B cell (primary cell): ENCODE results near the gene MYL6B. TPM values are rescaled to one million over a fixed set of nuclear protein-coding genes. Genes with fewer than 3 reads are reported as not detected.

ENCODE experiments used
- ATAC-seq: fragments of 200-7000 bp; cut with Tn5 transposase; one replicate; pipeline ENCODE4 v1.10.0; 2021; ENCODE audit warnings: low read depth, mild to moderate bottlenecking, moderate number of reproducible peaks, moderate library complexity
- CTCF ChIA-PET: fragments of 350-600 bp; sonication (Branson Sonifier 250); formaldehyde crosslinking; loops from one replicate; lab custom pipeline; 2021; ENCODE audit warnings: antibody characterized with exemption, inconsistent platforms; lab: Charles Lee
- POLR2A ChIA-PET: fragments of 350-600 bp; sonication (Branson Sonifier 250); formaldehyde crosslinking; loops from one replicate; lab custom pipeline; 2021; ENCODE audit warnings: antibody characterized with exemption; lab: Charles Lee
- DNase-seq: peaks from one replicate; pipeline ENCODE4 v3.0.0; 2013
- H2AFZ ChIP-seq: 2 replicates; pipeline ENCODE4 v1.6.1; 2012; ENCODE audit warnings: mild to moderate bottlenecking, low read depth, low read length; ENCODE audit not compliant: insufficient read depth, poor library complexity, severe bottlenecking
- H3K27ac ChIP-seq, 2 donors: 1 replicate in 1 of 2; 2 replicates in 1 of 2; pipeline ENCODE4 v1.5.1; 2012 to 2013; ENCODE audit warnings: low read length in 2 of 2, mild to moderate bottlenecking in 2 of 2, moderate library complexity in 1 of 2
- H3K27me3 ChIP-seq, 4 experiments: fragments of 200-600 bp in 1 of 4; sonication (generic) in 1 of 4; replicated peaks in 1 of 4; 1 replicate in 2 of 4; 2 replicates in 2 of 4; pipeline versions ENCODE4 v1.6.1 to v1.7.0; 2013 to 2016; ENCODE audit warnings: low read length in 3 of 4, mild to moderate bottlenecking in 2 of 4, mixed read lengths in 1 of 4, moderate library complexity in 1 of 4; ENCODE audit not compliant: insufficient read depth in 4 of 4, control insufficient read depth in 3 of 4; ENCODE audit errors: control extremely low read depth in 1 of 4
- H3K36me3 ChIP-seq, 2 experiments: replicated peaks in 1 of 2; 1 replicate in 1 of 2; 2 replicates in 1 of 2; pipeline versions ENCODE4 v1.6.1 to v1.7.1; 2013; ENCODE audit warnings: low read length in 1 of 2; ENCODE audit not compliant: insufficient read depth in 2 of 2, control insufficient read depth in 1 of 2; ENCODE audit errors: control extremely low read depth in 1 of 2, extremely low read depth in 1 of 2
- H3K4me1 ChIP-seq, 2 donors: fragments of 200-600 bp in 1 of 2; sonication (generic) in 1 of 2; 1 replicate in 1 of 2; 2 replicates in 1 of 2; pipeline versions ENCODE4 v1.5.1 to v1.6.1; 2013 to 2017; ENCODE audit warnings: low read length in 2 of 2; ENCODE audit not compliant: control insufficient read depth in 2 of 2, insufficient read depth in 2 of 2
- H3K4me2 ChIP-seq: replicated peaks from 2 replicates; pipeline ENCODE3; 2012; ENCODE audit warnings: mild to moderate bottlenecking, low read depth, low read length; ENCODE audit not compliant: poor library complexity, severe bottlenecking
- H3K4me3 ChIP-seq, 5 experiments: fragments of 200-600 bp in 1 of 5; sonication (generic) in 1 of 5; 1 replicate in 3 of 5; 2 replicates in 2 of 5; pipeline versions ENCODE4 v1.5.1 to v1.7.0; 2011 to 2016; ENCODE audit warnings: low read length in 4 of 5, mild to moderate bottlenecking in 4 of 5, low read depth in 2 of 5, control low read depth in 1 of 5, moderate library complexity in 1 of 5; ENCODE audit not compliant: insufficient read depth in 1 of 5; ENCODE audit errors: control extremely low read depth in 1 of 5, extremely low read depth in 1 of 5
- H3K79me2 ChIP-seq: fragments of 200-600 bp; sonication (generic); one replicate; pipeline ENCODE4 v1.6.0; 2016; ENCODE audit warnings: low read length; ENCODE audit not compliant: control insufficient read depth, insufficient read depth
- H3K9ac ChIP-seq: fragments of 200-600 bp; sonication (generic); 2 replicates; pipeline ENCODE4 v1.6.1; 2017; ENCODE audit warnings: mild to moderate bottlenecking, low read length, moderate library complexity
- H3K9me3 ChIP-seq, 3 donors: one replicate each; pipeline versions ENCODE4 v1.6.1 to v1.7.1; 2013; ENCODE audit warnings: low read length in 2 of 3; ENCODE audit not compliant: control insufficient read depth in 2 of 3, insufficient read depth in 1 of 3; ENCODE audit errors: control extremely low read depth in 1 of 3
- H4K20me1 ChIP-seq: 2 replicates; pipeline ENCODE4 v1.6.0; 2012; ENCODE audit warnings: mild to moderate bottlenecking, low read length; ENCODE audit not compliant: insufficient read depth, control insufficient read depth, poor library complexity, severe bottlenecking
- H3K27ac Mint-ChIP-seq: one replicate; pipeline ENCODE4 v1.8.0; 2021; ENCODE audit warnings: mixed read lengths
- H3K27me3 Mint-ChIP-seq: one replicate; pipeline ENCODE4 v1.8.0; 2021; ENCODE audit warnings: mixed read lengths
- H3K4me1 Mint-ChIP-seq: one replicate; pipeline ENCODE4 v1.8.0; 2021; ENCODE audit warnings: mixed read lengths
- H3K4me3 Mint-ChIP-seq: one replicate; pipeline ENCODE4 v1.8.0; 2021; ENCODE audit warnings: mixed read lengths
- H3K9me3 Mint-ChIP-seq: one replicate; pipeline ENCODE4 v1.8.0; 2022; ENCODE audit warnings: mixed read lengths; ENCODE audit not compliant: insufficient read depth
- CTCF ChIP-seq: fragments of 200-600 bp; IDR thresholded peaks from one replicate; pipeline ENCODE4 v1.8.0; 2022; ENCODE audit warnings: antibody characterized with exemption, mild to moderate bottlenecking
- EZH2 ChIP-seq: IDR thresholded peaks from 2 replicates; pipeline ENCODE4 v1.6.1; 2012; ENCODE audit warnings: borderline replicate concordance, low read depth, mild to moderate bottlenecking, moderate library complexity, low read length; ENCODE audit not compliant: insufficient read depth, poor library complexity, severe bottlenecking
- WGBS: methylation state at CpG from one replicate; pipeline ENCODE4 v1.1.5; 2013; ENCODE audit warnings: missing lambda C conversion rate; ENCODE audit not compliant: insufficient coverage; 5-methylcytosine and 5-hydroxymethylcytosine counted together
- intact Hi-C: fragments of 100-400 bp; cut with micrococcal nuclease; formaldehyde crosslinking; loops from one replicate; pipeline ENCODE4 v1.10.0; 2022
- polyA plus RNA-seq: library from polyadenylated mRNA; depleted of rRNA; stranded (reverse); fragments of >200 nt; gene quantifications from 2 replicates; pipeline ENCODE4 v1.2.3, GENCODE V29; 2012
- total RNA-seq, 2 donors: library from RNA; stranded (reverse); fragments of 120-200 nt in 1 of 2; gene quantifications; 1 replicate in 1 of 2; 2 replicates in 1 of 2; pipeline versions ENCODE4 v1.2.3 to v1.2.4, GENCODE V29; 2013 to 2022

MYL6B gene
- total and polyA plus RNA-seq, 2 donors (not counting 1 experiment from before 2014, with no cell fraction given): 25.7 to 27.8 TPM

- Histone ChIP-seq H3K36me3 (peaks cover 0 to 6% of the 10 kb centered on the region in 2 experiments), H3K4me3 (no peak overlapping the region), H3K4me1 (peaks cover 25 to 43% of the 10 kb centered on the region in 2 donors), H3K4me2 (no peak overlapping the region), H3K9ac (no peak overlapping the region), H2AFZ (no peak overlapping the region), H3K79me2 (peaks cover 82% of the 10 kb centered on the region), H3K27me3 (no peaks in the 10 kb centered on the region), H3K27ac (no peak overlapping the region), H3K9me3 (no peaks in the 10 kb centered on the region), H4K20me1 (peaks cover 7% of the 10 kb centered on the region)
- ChIA-PET POLR2A (interaction anchor here (0.6 to 1.3 kb wide), 2 partner anchors 15 to 54 kb away, joined by 3 read pairs; no protein-coding TSS in a partner anchor), CTCF (interaction anchor here (0.9 to 2.9 kb wide), 6 partner anchors 27 to 67 kb away, joined by 4 to 14 read pairs (median 6); partner anchors contain the start of genes ESYT1, RNF41, SMARCC2 and ZC3H10)
- Mint-ChIP-seq H3K4me1 (peaks cover 52% of the 10 kb centered on the region), H3K4me3 (no peak overlapping the region), H3K9me3 (no peaks in the 10 kb centered on the region), H3K27ac (peak overlapping the region; percentile 53), H3K27me3 (no peaks in the 10 kb centered on the region)
- no peak for ATAC-seq
- DNase-seq: no peak
- intact Hi-C loops: loop anchor here (5.0 to 10.0 kb wide), 2 partner anchors 38 to 920 kb away; partner anchors contain the start of genes NEMP1, RPL41 and ZC3H10
- WGBS: 96% methylated on average over 5 of the region's 5 CpGs
- TF ChIP-seq EZH2 (no peak), CTCF (no peak)
Measured at GRCh38 chr12:56154818-56155217, 2.4 kb downstream of the MYL6B start.

- Histone ChIP-seq H3K9ac (no peak overlapping the region), H3K36me3 (peaks cover 0 to 10% of the 10 kb centered on the region in 2 experiments), H3K27ac (no peak overlapping the region), H3K27me3 (no peaks in the 10 kb centered on the region), H3K79me2 (peaks cover 82% of the 10 kb centered on the region), H2AFZ (no peak overlapping the region), H3K9me3 (no peaks in the 10 kb centered on the region), H3K4me1 (peaks cover 30 to 48% of the 10 kb centered on the region in 2 donors), H3K4me2 (no peak overlapping the region), H4K20me1 (peaks cover 7% of the 10 kb centered on the region), H3K4me3 (no peak overlapping the region)
- H3K4me3 Mint-ChIP-seq: peak overlapping the region; percentile 42
- intact Hi-C loops: loop anchor here (5.0 to 10.0 kb wide), 2 partner anchors 38 to 919 kb away; partner anchors contain the start of genes NEMP1, RPL41 and ZC3H10
- TF ChIP-seq EZH2 (no peak), CTCF (no peak)
- WGBS: 99% methylated on average over 8 of the region's 11 CpGs
- peak overlapping the region; percentile 50 for H3K27ac Mint-ChIP-seq
- CTCF ChIA-PET: interaction anchor here (1.8 to 2.9 kb wide), 5 partner anchors 27 to 67 kb away, joined by 5 to 14 read pairs (median 6); partner anchors contain the start of genes ESYT1, RNF41 and SMARCC2
- DNase-seq (no peak), ATAC-seq (no peak)
- POLR2A ChIA-PET: interaction anchor here (1.3 to 2.1 kb wide), 2 partner anchors 16 to 34 kb away, joined by 3 to 14 read pairs; partner anchors contain the start of gene SMARCC2
- H3K9me3 Mint-ChIP-seq: no peaks in the 10 kb centered on the region
- no peaks in the 10 kb centered on the region for H3K27me3 Mint-ChIP-seq
- peaks cover 54% of the 10 kb centered on the region for H3K4me1 Mint-ChIP-seq
Measured at GRCh38 chr12:56155256-56155845, 3.0 kb downstream of the MYL6B start.
